PFSK-1 (cell line): ENCODE measurements around the gene NUP43.

Experiments
- POLR2AphosphoS5 ChIP-seq: IDR thresholded peaks from 2 replicates; pipeline ENCODE4 v1.6.1; 2012; ENCODE audit warnings: low read depth, mild to moderate bottlenecking, control low read depth, low read length, moderate library complexity
- REST ChIP-seq, 2 experiments: IDR thresholded peaks; 2 replicates each; pipeline versions ENCODE4 v1.6.1 to v1.8.0; 2011 to 2012; ENCODE audit warnings: low read depth in 2 of 2, low read length in 2 of 2, control low read depth in 1 of 2, inconsistent platforms in 1 of 2, mild to moderate bottlenecking in 1 of 2, moderate library complexity in 1 of 2; ENCODE audit not compliant: insufficient read depth in 1 of 2

- TF ChIP-seq POLR2AphosphoS5, result no peak
- no peak for TF ChIP-seq REST (IDR thresholded peaks at IDR 0.05; ENCODE audit: insufficient read depth in 1 of 2, low read depth in 2 of 2, low read length in 2 of 2)
These were observed 35.4 kb upstream of the NUP43 start for GRCh38 chr6:149781715-149782114.
